ENCODE measurements around the gene C3orf70.

DNA sequence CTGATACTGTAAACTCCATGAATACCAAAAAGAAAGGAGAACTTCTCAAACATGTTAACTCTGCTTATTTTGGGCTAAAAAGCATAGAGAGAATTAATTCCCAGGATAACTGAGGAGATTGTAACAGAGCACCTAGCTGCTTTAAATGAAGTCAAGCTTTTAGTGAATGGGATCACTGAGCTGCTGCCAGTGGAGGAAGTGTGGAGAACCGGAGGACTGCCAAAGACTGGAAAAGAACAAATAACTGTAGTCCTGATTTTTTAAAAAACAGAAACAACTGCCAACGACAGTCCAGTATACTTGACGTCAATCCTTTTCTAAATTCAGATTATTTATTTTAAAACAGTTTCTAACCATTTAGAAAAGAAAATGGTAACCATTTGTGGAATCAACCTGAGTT lies 3.3 kb downstream of the C3orf70 start:
- TF ChIP-seq POLR2AphosphoS5 (IDR thresholded peaks at IDR 0.05), result no peak
- no peak for TF ChIP-seq CTCF (IDR thresholded peaks at IDR 0.05 in 8 of 11, conservative IDR thresholded peaks at IDR 0.05 in 3 of 11)

Data from spleen (tissue), 7 donors.